T-cell (primary cell): ENCODE data around the gene YAE1. TPM values are rescaled to one million over a fixed set of nuclear protein-coding genes. Genes with fewer than 3 reads are reported as not detected.

Source experiments
- ATAC-seq, 4 experiments: fragments of 200-7000 bp in 3 of 4; fragments of 150-1000 bp in 1 of 4; cut with Tn5 transposase; replicated peaks in 1 of 4; 1 replicate in 3 of 4; 2 replicates in 1 of 4; pipeline ENCODE4 v1.10.0; 2021; ENCODE audit warnings: moderate library complexity in 3 of 4, mild to moderate bottlenecking in 2 of 4, moderate number of reproducible peaks in 1 of 4
- CTCF ChIA-PET, 2 donors: fragments of 300-600 bp; sonication (Branson Sonifier 250); formaldehyde crosslinking; loops; one replicate each; lab custom pipeline; 2022; ENCODE audit warnings: antibody characterized with exemption in 2 of 2; lab: Charles Lee
- POLR2A ChIA-PET, 2 donors: fragments of 300-600 bp; sonication (Branson Sonifier 250); formaldehyde crosslinking; loops; one replicate each; lab custom pipeline; 2022; ENCODE audit warnings: antibody characterized with exemption in 2 of 2; lab: Charles Lee
- DNase-seq, 35 experiments: peaks; one replicate each; pipeline versions ENCODE4 v3.0.0 to v3.0.0-alpha.2; 2013 to 2023
- H3K27ac ChIP-seq: one replicate; pipeline ENCODE4 v1.5.1; 2013; ENCODE audit warnings: low read length
- H3K27me3 ChIP-seq, 2 experiments: replicated peaks in 1 of 2; 1 replicate in 1 of 2; 2 replicates in 1 of 2; pipeline versions ENCODE4 v1.6.1 to v1.7.0; 2013; ENCODE audit warnings: low read length in 1 of 2, mixed read lengths in 1 of 2; ENCODE audit not compliant: control insufficient read depth in 2 of 2, insufficient read depth in 2 of 2; ENCODE audit errors: extremely low read depth in 1 of 2
- H3K36me3 ChIP-seq, 2 donors: 1 replicate in 1 of 2; 2 replicates in 1 of 2; pipeline versions ENCODE4 v1.6.1 to v1.7.0; 2013; ENCODE audit warnings: low read length in 1 of 2; ENCODE audit not compliant: control insufficient read depth in 2 of 2, insufficient read depth in 1 of 2; ENCODE audit errors: extremely low read depth in 1 of 2
- H3K4me1 ChIP-seq, 2 experiments: 1 replicate in 1 of 2; 2 replicates in 1 of 2; pipeline versions ENCODE4 v1.6.1 to v1.7.0; 2013; ENCODE audit warnings: low read length in 2 of 2, mixed read lengths in 1 of 2; ENCODE audit not compliant: insufficient read depth in 2 of 2, control insufficient read depth in 1 of 2; ENCODE audit errors: extremely low read depth in 1 of 2
- H3K4me3 ChIP-seq, 2 donors: 1 replicate in 1 of 2; 2 replicates in 1 of 2; pipeline versions ENCODE4 v1.5.1 to v1.7.0; 2013; ENCODE audit warnings: mild to moderate bottlenecking in 2 of 2, low read length in 1 of 2, moderate library complexity in 1 of 2; ENCODE audit not compliant: control insufficient read depth in 1 of 2; ENCODE audit errors: extremely low read depth in 1 of 2
- H3K9me3 ChIP-seq: 2 replicates; pipeline ENCODE4 v1.7.0; 2013
- H3K27ac Mint-ChIP-seq, 2 donors: one replicate each; pipeline ENCODE4 v1.8.0; 2020 to 2021; ENCODE audit warnings: mild to moderate bottlenecking in 2 of 2, mixed read lengths in 2 of 2
- H3K27me3 Mint-ChIP-seq, 2 donors: one replicate each; pipeline ENCODE4 v1.8.0; 2021 to 2022; ENCODE audit warnings: mixed read lengths in 2 of 2
- H3K36me3 Mint-ChIP-seq: one replicate; pipeline ENCODE4 v1.8.0; 2021; ENCODE audit warnings: mixed read lengths
- H3K4me1 Mint-ChIP-seq, 3 donors: one replicate each; pipeline ENCODE4 v1.8.0; 2020 to 2022; ENCODE audit warnings: mixed read lengths in 3 of 3, mild to moderate bottlenecking in 1 of 3
- H3K4me3 Mint-ChIP-seq, 3 donors: one replicate each; pipeline ENCODE4 v1.8.0; 2020 to 2022; ENCODE audit warnings: mild to moderate bottlenecking in 3 of 3, mixed read lengths in 3 of 3, moderate library complexity in 3 of 3
- H3K9me3 Mint-ChIP-seq, 3 donors: one replicate each; pipeline ENCODE4 v1.8.0; 2020 to 2022; ENCODE audit warnings: mixed read lengths in 3 of 3
- WGBS: methylation state at CpG from one replicate; pipeline ENCODE4 v1.1.5; 2013; ENCODE audit warnings: missing lambda C conversion rate; ENCODE audit not compliant: insufficient coverage; 5-methylcytosine and 5-hydroxymethylcytosine counted together
- total RNA-seq, 35 experiments: library from RNA in 6 of 35; stranded (reverse) in 6 of 35; fragments of 120-200 nt in 1 of 35; gene quantifications; one replicate each; pipeline versions ENCODE4 v1.2.1 to v1.2.4 and lab custom pipeline; 2013 to 2026

The YAE1 gene, protein sequence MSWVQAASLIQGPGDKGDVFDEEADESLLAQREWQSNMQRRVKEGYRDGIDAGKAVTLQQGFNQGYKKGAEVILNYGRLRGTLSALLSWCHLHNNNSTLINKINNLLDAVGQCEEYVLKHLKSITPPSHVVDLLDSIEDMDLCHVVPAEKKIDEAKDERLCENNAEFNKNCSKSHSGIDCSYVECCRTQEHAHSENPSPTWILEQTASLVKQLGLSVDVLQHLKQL
- total RNA-seq = 10 to 100 TPM in 4 of 5 donors, 1 to 10 TPM in 1; 7.5 to 21.9 (median 15.6) TPM
- 20.7 TPM for total RNA-seq (2013)
- total RNA-seq (lab: John Stamatoyannopoulos, UW) = 5.2 to 17.2 (median 9.9) reads per million in 29 experiments

DNA sequence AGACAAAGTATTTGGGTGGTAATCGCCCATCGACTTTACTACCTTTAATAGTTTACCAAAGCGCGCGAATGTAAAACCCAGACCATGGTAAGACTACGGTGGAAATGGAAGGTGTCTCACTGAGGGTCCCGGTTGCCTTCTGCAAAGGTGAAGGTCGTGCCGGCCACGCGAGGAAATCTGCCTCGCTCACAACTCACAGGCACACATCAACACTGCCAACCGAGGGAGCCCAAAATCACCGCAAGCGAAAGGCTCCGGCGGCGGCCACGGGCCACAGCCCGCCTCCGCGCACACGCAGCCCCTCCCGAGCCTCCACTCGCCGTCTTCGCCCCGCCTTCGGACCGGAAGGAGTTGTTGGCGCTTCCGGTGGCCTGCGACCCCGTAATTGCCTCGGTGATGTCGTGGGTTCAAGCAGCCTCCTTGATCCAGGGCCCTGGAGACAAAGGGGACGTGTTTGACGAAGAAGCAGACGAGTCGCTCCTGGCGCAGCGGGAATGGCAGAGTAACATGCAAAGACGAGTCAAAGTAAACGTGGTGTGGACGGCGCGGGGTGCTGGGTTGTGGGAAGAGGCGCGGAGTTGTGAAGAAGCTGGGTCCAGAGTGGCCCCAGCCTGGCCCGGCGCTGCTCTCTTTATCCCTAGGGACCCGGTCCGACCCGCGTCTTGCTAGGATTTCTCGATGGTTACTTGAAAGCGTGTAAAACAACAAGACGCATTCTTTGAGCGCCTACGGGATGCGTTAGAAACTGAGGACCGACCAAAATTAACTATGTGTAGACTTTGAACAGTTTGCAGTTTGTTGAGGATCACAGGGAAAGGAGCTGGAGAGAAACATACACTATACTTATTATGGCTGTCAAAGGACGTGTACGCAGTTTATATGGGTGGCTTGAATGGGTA, at the start of gene YAE1:
Gene YAE1, plus strand, starts transcription at position 382 of the 899 bp plus-strand sequence. Its CDS starts 15 bp downstream, at position 397.
- WGBS = under 1% methylated on average over 49 of the region's 64 CpGs

DNA sequence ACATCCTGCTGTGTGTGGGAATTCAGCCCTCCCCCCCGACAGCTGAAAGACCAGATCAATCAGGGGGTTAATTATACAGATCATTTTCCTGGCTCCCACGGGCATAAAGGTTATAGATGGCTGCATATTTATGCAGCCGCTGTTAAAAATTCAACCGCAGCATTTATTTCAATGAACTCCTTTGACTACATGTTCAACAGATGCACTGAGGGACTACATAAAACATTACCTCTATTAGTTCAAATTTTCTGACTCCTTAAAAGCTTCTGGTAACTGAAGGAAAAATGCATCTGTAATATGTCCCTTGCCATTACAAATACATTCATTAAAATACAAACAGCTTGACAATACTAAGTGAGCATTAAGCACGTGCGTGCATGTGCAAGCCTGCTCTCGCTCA, 49.7 kb upstream of the YAE1 start:
- ChIA-PET POLR2A (no interaction called here), CTCF (no interaction called here)
- Histone ChIP-seq H3K27ac (no peak overlapping the region), H3K27me3 (no peaks in the 10 kb centered on the region), H3K4me1 (peaks cover 0 to 4% of the 10 kb centered on the region in 2 experiments), H3K9me3 (no peaks in the 10 kb centered on the region), H3K36me3 (no peaks in the 10 kb centered on the region), H3K4me3 (no peak overlapping the region)
- no peak for DNase-seq
- H3K27me3 Mint-ChIP-seq = peaks cover 0 to 2% of the 10 kb centered on the region in 2 donors
- no peak overlapping the region for H3K27ac Mint-ChIP-seq
- H3K9me3 Mint-ChIP-seq = no peaks in the 10 kb centered on the region
- peaks cover 0 to 3% (median 2%) of the 10 kb centered on the region in 3 donors for H3K4me1 Mint-ChIP-seq
- no peak for ATAC-seq
- no peaks in the 10 kb centered on the region for H3K36me3 Mint-ChIP-seq
- no peak overlapping the region for H3K4me3 Mint-ChIP-seq
- WGBS = no CpG with 5 or more reads among the region's 7 CpGs

More for the DNA sequence above, at the start of gene YAE1:
- ChIA-PET CTCF (interaction anchor here (0.7 to 1.2 kb wide), 4 partner anchors 14 to 52 kb away, joined by 3 to 14 read pairs (median 5); no protein-coding TSS in a partner anchor), POLR2A (interaction anchor here (0.6 to 0.7 kb wide), 2 partner anchors 14 to 173 kb away, joined by 3 to 4 read pairs; no protein-coding TSS in a partner anchor)
- Mint-ChIP-seq H3K27ac (peak within 1 kb of the TSS; percentile 95 to 99), H3K9me3 (no peaks in the 10 kb centered on the region), H3K4me3 (peak within 1 kb of the TSS; percentile 98 to 99 (median 98)), H3K4me1 (peaks cover 28 to 38% (median 29%) of the 10 kb centered on the region in 3 donors), H3K36me3 (peaks cover 10% of the 10 kb centered on the region), H3K27me3 (no peaks in the 10 kb centered on the region)
- ATAC-seq (peak; percentile 91 to 96 (median 94)), DNase-seq (peak; percentile 60 to 85 (median 73))
- Histone ChIP-seq H3K27ac (peak within 1 kb of the TSS; percentile 76), H3K4me1 (peaks cover 5 to 12% of the 10 kb centered on the region in 2 experiments), H3K36me3 (peaks cover 0 to 8% of the 10 kb centered on the region in 2 donors), H3K9me3 (no peaks in the 10 kb centered on the region), H3K27me3 (no peaks in the 10 kb centered on the region), H3K4me3 (peak within 1 kb of the TSS; percentile 82 to 98)

DNA sequence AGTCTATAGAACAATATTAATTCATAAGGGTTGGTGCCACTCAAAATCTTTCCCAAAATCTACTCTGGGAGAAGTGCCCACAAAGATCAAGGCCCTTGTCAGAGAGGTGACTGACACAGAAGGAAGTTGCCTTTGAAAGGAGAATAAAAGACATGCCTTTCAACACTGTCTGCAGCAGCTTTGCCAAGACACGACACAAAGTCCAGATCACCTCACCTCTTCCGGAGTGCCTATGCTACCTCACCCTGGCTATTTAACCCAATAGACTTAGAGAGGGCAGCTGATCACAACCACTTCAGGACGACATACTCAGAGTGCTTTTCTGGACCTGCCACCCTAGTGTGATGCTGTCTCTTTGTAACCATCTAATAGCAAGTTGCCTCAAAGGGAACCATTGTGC, 49.0 kb upstream of the YAE1 start:
- H3K9me3 Mint-ChIP-seq = no peaks in the 10 kb centered on the region
- no peaks in the 10 kb centered on the region for H3K9me3 ChIP-seq
- H3K4me1 ChIP-seq = peaks cover 0 to 4% of the 10 kb centered on the region in 2 experiments
- no peaks in the 10 kb centered on the region for H3K36me3 ChIP-seq
- no peak overlapping the region for H3K27ac ChIP-seq
- H3K4me1 Mint-ChIP-seq = peaks cover 0 to 3% (median 2%) of the 10 kb centered on the region in 3 donors
- ChIA-PET CTCF (no interaction called here), POLR2A (no interaction called here)
- DNase-seq (no peak), ATAC-seq (no peak)
- 50% methylated on average over 1 of the region's 3 CpGs for WGBS
- no peak overlapping the region for H3K4me3 Mint-ChIP-seq
- no peaks in the 10 kb centered on the region for H3K27me3 ChIP-seq
- H3K4me3 ChIP-seq = no peak overlapping the region
- H3K27me3 Mint-ChIP-seq = peaks cover 3 to 4% of the 10 kb centered on the region in 2 donors
- H3K27ac Mint-ChIP-seq = no peak overlapping the region
- H3K36me3 Mint-ChIP-seq = no peaks in the 10 kb centered on the region

DNA sequence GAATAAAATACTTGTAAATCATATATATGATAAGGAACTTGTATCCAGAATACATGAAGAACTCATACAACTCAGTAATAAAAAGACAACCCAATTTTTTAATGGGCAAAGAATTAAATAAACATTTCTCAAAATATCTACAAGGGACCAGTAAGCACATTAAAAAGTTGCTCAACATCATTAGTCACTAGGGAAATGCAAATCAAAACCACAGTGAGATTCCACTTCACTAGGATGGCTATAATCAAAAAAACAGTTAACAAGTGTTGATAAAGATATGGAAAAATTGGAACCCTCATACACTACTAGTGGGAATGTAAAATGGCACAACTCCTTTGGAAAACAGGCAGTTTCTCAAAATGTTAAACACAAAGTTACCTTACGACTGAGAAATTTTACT, 40.3 kb upstream of the YAE1 start:
- Histone ChIP-seq H3K36me3 (no peaks in the 10 kb centered on the region), H3K4me3 (no peak overlapping the region), H3K27me3 (peaks cover 0 to under 1% of the 10 kb centered on the region in 2 experiments), H3K9me3 (no peaks in the 10 kb centered on the region), H3K27ac (no peak overlapping the region), H3K4me1 (no peaks in the 10 kb centered on the region)
- ATAC-seq (no peak), DNase-seq (no peak)
- Mint-ChIP-seq H3K27ac (no peak overlapping the region), H3K27me3 (peaks cover 16 to 17% of the 10 kb centered on the region in 2 donors), H3K4me1 (no peaks in the 10 kb centered on the region), H3K9me3 (no peaks in the 10 kb centered on the region), H3K36me3 (no peaks in the 10 kb centered on the region), H3K4me3 (no peak overlapping the region)
- POLR2A ChIA-PET = no interaction called here
- CTCF ChIA-PET = interaction anchor here in 1 of 2 donors (0.6 kb wide), 1 partner anchor 746 kb away, joined by 3 read pairs; no protein-coding TSS in a partner anchor
- WGBS = no CpG with 5 or more reads among the region's 1 CpG

DNA sequence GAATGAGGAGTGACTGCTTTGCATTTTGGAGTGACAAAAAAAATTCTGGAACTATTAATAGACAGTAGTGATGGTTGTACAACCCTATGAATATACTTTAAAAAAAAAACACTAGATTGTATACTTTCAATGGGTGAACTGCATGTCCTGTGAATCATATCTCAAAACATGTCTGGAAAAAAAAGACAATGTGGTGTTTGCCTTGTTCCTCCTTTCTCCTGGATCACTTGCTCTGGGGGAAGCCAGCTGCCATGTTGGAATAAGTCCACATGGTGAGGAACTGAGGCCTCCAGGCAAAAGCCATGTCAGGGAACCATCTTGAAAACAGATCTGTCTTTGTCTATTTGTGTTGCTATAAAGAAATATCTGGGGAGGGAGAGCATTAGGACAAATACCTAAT, 39.5 kb upstream of the YAE1 start:
- CTCF ChIA-PET = no interaction called here
- ATAC-seq (no peak), DNase-seq (no peak)
- Histone ChIP-seq H3K4me3 (no peak overlapping the region), H3K36me3 (no peaks in the 10 kb centered on the region), H3K27me3 (peaks cover 0 to 2% of the 10 kb centered on the region in 2 experiments), H3K9me3 (no peaks in the 10 kb centered on the region), H3K4me1 (no peaks in the 10 kb centered on the region), H3K27ac (no peak overlapping the region)
- POLR2A ChIA-PET = no interaction called here
- Mint-ChIP-seq H3K27me3 (peaks cover 16 to 17% of the 10 kb centered on the region in 2 donors), H3K9me3 (no peaks in the 10 kb centered on the region), H3K36me3 (no peaks in the 10 kb centered on the region), H3K4me1 (no peaks in the 10 kb centered on the region), H3K27ac (no peak overlapping the region), H3K4me3 (no peak overlapping the region)

DNA sequence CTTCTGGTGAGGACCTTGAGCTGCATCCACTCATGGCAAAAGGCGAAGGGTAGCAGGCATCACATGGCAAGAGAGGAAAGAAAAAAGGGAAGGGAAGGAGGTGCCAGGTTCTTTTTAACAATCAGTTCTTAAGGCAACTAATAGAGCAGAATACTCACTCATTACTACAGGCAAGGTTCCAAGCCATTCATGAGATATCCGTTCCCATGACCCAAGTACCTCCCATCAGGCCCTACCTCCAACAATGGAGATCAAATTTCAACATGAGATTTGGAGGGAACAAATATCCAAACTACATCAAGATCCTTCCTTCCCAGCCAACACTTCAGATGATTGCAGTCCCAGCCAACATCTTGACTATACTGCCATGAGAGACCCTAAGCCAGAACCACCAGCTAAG, 38.9 kb upstream of the YAE1 start:
- H3K27ac Mint-ChIP-seq = no peak overlapping the region
- Histone ChIP-seq H3K36me3 (no peaks in the 10 kb centered on the region), H3K4me1 (no peaks in the 10 kb centered on the region), H3K9me3 (no peaks in the 10 kb centered on the region), H3K27ac (no peak overlapping the region), H3K4me3 (no peak overlapping the region), H3K27me3 (peaks cover 0 to 2% of the 10 kb centered on the region in 2 experiments)
- no peaks in the 10 kb centered on the region for H3K4me1 Mint-ChIP-seq
- ChIA-PET POLR2A (no interaction called here), CTCF (no interaction called here)
- no peaks in the 10 kb centered on the region for H3K9me3 Mint-ChIP-seq
- no peak for DNase-seq
- no peaks in the 10 kb centered on the region for H3K36me3 Mint-ChIP-seq
- no peak overlapping the region for H3K4me3 Mint-ChIP-seq
- ATAC-seq = no peak
- H3K27me3 Mint-ChIP-seq = peaks cover 12 to 13% of the 10 kb centered on the region in 2 donors
- WGBS = 100% methylated on average over 1 of the region's 2 CpGs
